Measurements from ENCODE around the gene CUBN. TPM values are rescaled to one million over a fixed set of nuclear protein-coding genes. Genes with fewer than 3 reads are reported as not detected.

CUBN gene
- total and polyA plus RNA-seq, 3 experiments from 2014 or later, result 0.73 to 0.92 (median 0.83) TPM

DNA sequence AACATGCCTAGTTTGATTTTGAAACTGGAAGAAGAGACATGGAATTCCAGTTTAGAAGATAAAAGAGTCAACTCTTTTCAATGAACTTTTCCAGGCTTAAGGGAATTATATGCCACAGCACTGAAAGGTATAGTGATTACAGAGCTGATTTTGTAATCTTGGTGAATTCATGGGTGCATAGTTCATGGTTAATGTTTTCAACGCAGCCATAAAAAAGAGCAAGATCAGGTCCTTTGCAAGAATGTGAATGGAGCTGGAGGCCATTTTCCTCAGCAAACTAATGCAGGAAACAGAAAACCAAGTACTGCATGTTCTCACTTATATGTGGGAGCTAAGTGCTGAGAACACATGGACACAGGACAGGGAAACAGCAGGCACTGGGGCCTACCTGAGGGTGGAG lies 94.2 kb downstream of the CUBN start:
- Histone ChIP-seq H3K27me3 (ENCODE audit: insufficient read depth, low read length, poor library complexity, severe bottlenecking) (no peaks in the 10 kb centered on the region), H3K4me3 (ENCODE audit: low read length) (no peak overlapping the region), H3K27ac (ENCODE audit: low read depth, low read length) (no peak overlapping the region), H3K36me3 (ENCODE audit: insufficient read depth, low read length) (no peaks in the 10 kb centered on the region), H3K4me1 (ENCODE audit: insufficient read depth, low read length) (peaks cover 24% of the 10 kb centered on the region), H3K9me3 (ENCODE audit: low read length) (no peaks in the 10 kb centered on the region)
- peak overlapping the region in 4 of 8 donors; percentile 1 to 35 (median 7) for H3K27ac Mint-ChIP-seq
- no peaks in the 10 kb centered on the region for H3K27me3 Mint-ChIP-seq
- CTCF ChIA-PET, result interaction anchor here (0.8 kb wide), 1 partner anchor 11 kb away, joined by 3 read pairs; no protein-coding TSS in a partner anchor
- peaks cover 39 to 53% (median 41%) of the 10 kb centered on the region in 3 donors for H3K4me1 Mint-ChIP-seq
- H3K9me3 Mint-ChIP-seq, result no peaks in the 10 kb centered on the region
- H3K36me3 Mint-ChIP-seq, result peaks cover 0 to 9% (median 4%) of the 10 kb centered on the region in 3 donors
- POLR2A ChIA-PET, result no interaction called here
- DNase-seq, result no peak
- no peak overlapping the region for H3K4me3 Mint-ChIP-seq

DNA sequence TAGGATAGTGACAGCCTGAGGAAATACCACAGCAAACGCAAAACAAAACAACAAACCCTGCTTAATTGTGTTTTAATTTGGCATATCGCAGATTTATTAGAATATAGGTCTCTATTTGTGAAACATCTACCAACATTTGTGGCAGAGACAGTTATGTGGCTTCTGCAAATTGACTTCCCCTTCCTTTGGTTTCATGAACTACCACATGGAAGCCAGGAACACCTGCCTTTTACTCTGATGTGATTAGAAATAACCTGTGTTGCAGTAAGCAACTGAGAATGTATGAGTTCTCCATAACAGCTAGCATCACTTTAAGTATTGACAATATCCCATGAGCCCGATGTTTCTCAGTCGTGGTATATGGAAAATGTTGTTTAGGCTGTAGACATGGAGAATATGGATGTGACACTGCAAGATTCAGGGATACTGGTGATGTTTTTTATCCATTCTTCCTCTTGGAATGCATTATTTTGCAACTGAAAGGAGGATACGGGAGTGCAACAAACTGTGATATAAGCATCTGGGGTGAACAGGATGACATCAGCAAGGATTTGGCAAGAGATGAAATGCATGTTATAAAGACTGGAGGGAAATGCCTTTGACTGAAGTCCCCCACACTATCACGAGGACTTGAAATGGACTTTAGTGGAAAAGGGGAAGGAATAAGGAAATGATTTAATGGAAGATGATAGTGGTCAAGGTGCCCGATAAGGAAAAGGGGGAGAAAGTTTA lies 95.9 kb downstream of the CUBN start:
- Mint-ChIP-seq H3K4me3 (peak overlapping the region in 1 of 7 donors; percentile 42), H3K27ac (peak overlapping the region in 7 of 8 donors; percentile 28 to 86 (median 75)), H3K36me3 (peaks cover 0 to 6% (median 0%) of the 10 kb centered on the region in 3 donors), H3K9me3 (no peaks in the 10 kb centered on the region), H3K27me3 (no peaks in the 10 kb centered on the region), H3K4me1 (peaks cover 56 to 71% (median 59%) of the 10 kb centered on the region in 3 donors)
- no peak for DNase-seq
- ChIA-PET CTCF (no interaction called here), POLR2A (no interaction called here)
- Histone ChIP-seq H3K36me3 (ENCODE audit: insufficient read depth, low read length) (no peaks in the 10 kb centered on the region), H3K27ac (ENCODE audit: low read depth, low read length) (no peak overlapping the region), H3K27me3 (ENCODE audit: insufficient read depth, low read length, poor library complexity, severe bottlenecking) (no peaks in the 10 kb centered on the region), H3K4me3 (ENCODE audit: low read length) (no peak overlapping the region), H3K4me1 (ENCODE audit: insufficient read depth, low read length) (peaks cover 39% of the 10 kb centered on the region), H3K9me3 (ENCODE audit: low read length) (no peaks in the 10 kb centered on the region)

DNA sequence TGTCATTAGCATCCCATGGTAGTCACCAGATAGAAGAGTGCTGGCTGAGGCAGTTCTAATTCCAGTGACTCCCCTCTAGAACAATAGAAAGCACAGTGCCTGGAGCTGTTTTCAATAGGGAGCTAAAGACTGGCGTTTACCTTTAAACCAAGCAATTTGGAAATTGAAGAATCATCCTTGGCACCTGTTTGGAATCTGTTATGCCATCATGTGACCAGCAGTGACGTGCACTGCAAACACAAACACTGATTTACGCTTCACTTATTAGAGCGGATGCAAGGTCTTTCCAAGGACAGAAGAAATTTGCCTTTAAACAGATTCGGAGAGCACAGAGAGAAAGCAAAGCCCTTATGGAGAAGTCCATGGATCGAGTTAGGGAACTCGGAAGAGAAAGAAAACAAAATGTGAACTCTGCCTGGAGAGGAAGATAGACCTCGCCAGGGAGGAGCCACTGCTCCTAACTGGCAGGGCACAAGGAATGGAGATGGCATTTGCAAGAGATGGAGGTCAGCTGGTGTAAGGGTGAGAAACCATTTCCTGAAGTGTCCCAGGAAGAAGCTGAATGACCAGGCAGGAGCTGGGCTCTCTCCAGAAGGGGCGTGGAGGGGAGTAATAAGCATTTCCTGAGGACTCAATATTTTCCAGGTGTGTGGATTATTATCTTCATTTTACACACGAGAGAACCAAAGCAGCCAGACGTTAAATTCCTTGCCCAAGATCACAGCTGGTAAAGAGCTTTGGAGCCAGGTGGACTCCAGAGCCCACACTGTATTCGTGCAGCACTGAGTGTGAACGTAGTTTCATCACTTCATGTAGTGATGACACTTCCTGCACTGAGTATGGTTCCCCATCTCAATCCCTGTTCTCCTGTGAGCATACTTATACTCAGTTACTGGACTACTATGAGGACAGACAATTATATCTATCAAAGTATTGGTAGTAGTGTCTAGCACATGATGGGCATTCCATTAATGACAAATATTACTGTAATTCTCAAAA lies 97.7 kb downstream of the CUBN start:
- peak overlapping the region in 6 of 8 donors; percentile 1 to 65 (median 34) for H3K27ac Mint-ChIP-seq
- H3K36me3 Mint-ChIP-seq, result peaks cover 0 to 2% (median 0%) of the 10 kb centered on the region in 3 donors
- POLR2A ChIA-PET, result no interaction called here

DNA sequence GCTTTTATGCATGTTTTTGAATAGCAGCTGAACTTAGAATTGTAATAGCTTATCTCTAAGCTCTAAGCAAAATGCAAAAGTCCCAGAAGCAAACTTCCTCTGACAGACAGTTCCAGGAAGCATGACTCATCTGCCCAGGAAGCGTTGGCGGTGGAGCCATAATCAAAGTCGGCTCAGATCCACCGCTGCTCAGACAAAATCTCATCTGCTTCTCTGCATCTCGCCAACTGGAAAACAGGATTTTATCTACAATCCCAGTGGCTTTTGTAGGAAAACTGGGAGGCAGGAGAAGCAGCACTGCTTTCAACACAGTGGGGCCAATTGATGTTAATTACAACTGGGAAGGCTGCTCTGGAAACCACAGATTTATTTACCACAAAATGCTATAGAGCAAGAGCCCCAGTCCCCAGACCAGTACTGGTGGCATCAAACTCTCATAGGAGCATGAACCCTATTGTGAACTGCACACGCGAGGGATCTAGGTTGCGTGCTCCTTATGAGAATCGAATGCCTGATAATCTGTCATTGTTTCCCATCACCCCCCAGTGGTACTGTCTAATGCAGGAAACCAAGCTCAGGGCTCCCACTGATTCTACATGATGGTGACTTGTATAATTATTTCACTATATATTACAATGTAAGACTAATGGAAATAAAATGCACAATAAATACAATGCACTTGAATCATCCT lies 99.9 kb downstream of the CUBN start:
- ChIA-PET CTCF (no interaction called here), POLR2A (interaction anchor here (1.5 kb wide), 1 partner anchor 199 kb away, joined by 7 read pairs; no protein-coding TSS in a partner anchor)
- Histone ChIP-seq H3K27ac (ENCODE audit: low read depth, low read length) (peak overlapping the region; percentile 75), H3K36me3 (ENCODE audit: insufficient read depth, low read length) (no peaks in the 10 kb centered on the region), H3K27me3 (ENCODE audit: insufficient read depth, low read length, poor library complexity, severe bottlenecking) (no peaks in the 10 kb centered on the region), H3K4me3 (ENCODE audit: low read length) (peak overlapping the region; percentile 34), H3K4me1 (ENCODE audit: insufficient read depth, low read length) (peaks cover 74% of the 10 kb centered on the region), H3K9me3 (ENCODE audit: low read length) (no peaks in the 10 kb centered on the region)
- DNase-seq, result peak; percentile 54 to 82 (median 69)
- Mint-ChIP-seq H3K36me3 (peaks cover 0 to 2% (median 0%) of the 10 kb centered on the region in 3 donors), H3K9me3 (no peaks in the 10 kb centered on the region), H3K4me1 (peaks cover 83 to 95% (median 94%) of the 10 kb centered on the region in 3 donors), H3K4me3 (peak overlapping the region; percentile 74 to 92 (median 84)), H3K27ac (peak overlapping the region; percentile 94 to 99 (median 98)), H3K27me3 (no peaks in the 10 kb centered on the region)

More for the DNA sequence above, 97.7 kb downstream of the CUBN start:
- DNase-seq, result no peak
- Histone ChIP-seq H3K9me3 (ENCODE audit: low read length) (no peaks in the 10 kb centered on the region), H3K4me1 (ENCODE audit: insufficient read depth, low read length) (peaks cover 52% of the 10 kb centered on the region), H3K36me3 (ENCODE audit: insufficient read depth, low read length) (no peaks in the 10 kb centered on the region), H3K4me3 (ENCODE audit: low read length) (no peak overlapping the region), H3K27ac (ENCODE audit: low read depth, low read length) (no peak overlapping the region), H3K27me3 (ENCODE audit: insufficient read depth, low read length, poor library complexity, severe bottlenecking) (no peaks in the 10 kb centered on the region)
- CTCF ChIA-PET, result no interaction called here
- H3K4me3 Mint-ChIP-seq, result peak overlapping the region in 1 of 7 donors; percentile 39
- peaks cover 69 to 82% (median 76%) of the 10 kb centered on the region in 3 donors for H3K4me1 Mint-ChIP-seq
- no peaks in the 10 kb centered on the region for H3K9me3 Mint-ChIP-seq
- no peaks in the 10 kb centered on the region for H3K27me3 Mint-ChIP-seq

DNA sequence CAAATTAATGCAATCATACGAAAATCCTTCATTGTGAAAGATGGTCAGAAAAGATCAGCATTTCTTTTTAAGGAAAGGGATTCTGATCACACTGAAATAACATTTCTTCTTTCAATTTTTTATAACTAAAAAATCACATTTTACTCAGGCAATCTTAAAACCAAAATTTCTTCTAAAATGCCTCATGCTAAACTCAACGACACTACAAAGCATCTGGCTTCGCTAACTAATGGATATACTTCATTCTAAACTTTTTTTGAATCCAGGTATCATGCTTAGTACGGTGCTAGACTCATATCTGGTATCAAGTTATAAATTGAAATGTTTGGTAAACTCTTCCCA lies 100.4 kb downstream of the CUBN start:
- Histone ChIP-seq H3K9me3 (ENCODE audit: low read length) (no peaks in the 10 kb centered on the region), H3K36me3 (ENCODE audit: insufficient read depth, low read length) (no peaks in the 10 kb centered on the region), H3K4me3 (ENCODE audit: low read length) (peak overlapping the region; percentile 34), H3K4me1 (ENCODE audit: insufficient read depth, low read length) (peaks cover 79% of the 10 kb centered on the region), H3K27me3 (ENCODE audit: insufficient read depth, low read length, poor library complexity, severe bottlenecking) (no peaks in the 10 kb centered on the region), H3K27ac (ENCODE audit: low read depth, low read length) (peak overlapping the region; percentile 75)
- Mint-ChIP-seq H3K4me3 (peak overlapping the region; percentile 74 to 92 (median 84)), H3K4me1 (peaks cover 84 to 95% (median 95%) of the 10 kb centered on the region in 3 donors), H3K27ac (peak overlapping the region; percentile 94 to 99 (median 98)), H3K27me3 (no peaks in the 10 kb centered on the region), H3K36me3 (peaks cover 0 to 2% (median 0%) of the 10 kb centered on the region in 3 donors), H3K9me3 (no peaks in the 10 kb centered on the region)
- ChIA-PET CTCF (no interaction called here), POLR2A (interaction anchor here (1.5 kb wide), 1 partner anchor 200 kb away, joined by 7 read pairs; no protein-coding TSS in a partner anchor)
- no peak for DNase-seq

DNA sequence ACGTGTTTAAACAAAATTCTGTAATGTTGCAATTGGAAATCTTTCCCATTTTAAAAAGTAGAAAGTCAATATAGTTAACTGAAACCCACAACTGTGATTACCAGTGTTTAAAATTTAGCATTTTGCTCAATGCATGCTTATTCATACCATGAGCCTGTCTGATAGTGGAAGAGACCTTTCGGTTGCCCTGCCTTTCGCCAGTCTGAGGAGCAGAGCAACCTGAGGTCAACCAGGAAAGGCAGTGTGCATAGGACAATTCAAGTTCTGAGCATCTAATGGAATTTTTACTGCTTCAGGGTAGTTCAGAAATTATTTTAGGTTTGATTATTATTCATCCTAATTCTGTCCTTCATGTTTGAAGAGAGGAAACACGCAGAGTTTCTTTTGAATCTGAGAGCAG lies 100.8 kb downstream of the CUBN start:
- ChIA-PET POLR2A (interaction anchor here (1.5 kb wide), 1 partner anchor 200 kb away, joined by 7 read pairs; no protein-coding TSS in a partner anchor), CTCF (no interaction called here)
- no peaks in the 10 kb centered on the region for H3K36me3 ChIP-seq (ENCODE audit: insufficient read depth, low read length)
- no peaks in the 10 kb centered on the region for H3K9me3 ChIP-seq (ENCODE audit: low read length)
- peaks cover 84 to 95% (median 95%) of the 10 kb centered on the region in 3 donors for H3K4me1 Mint-ChIP-seq
- no peaks in the 10 kb centered on the region for H3K27me3 Mint-ChIP-seq
- no peaks in the 10 kb centered on the region for H3K27me3 ChIP-seq (ENCODE audit: insufficient read depth, low read length, poor library complexity, severe bottlenecking)
- H3K27ac ChIP-seq (ENCODE audit: low read depth, low read length), result peak overlapping the region; percentile 75
- H3K4me3 ChIP-seq (ENCODE audit: low read length), result peak overlapping the region; percentile 34
- DNase-seq, result no peak
- H3K4me3 Mint-ChIP-seq, result peak overlapping the region in 6 of 7 donors; percentile 78 to 92 (median 85)
- peaks cover 80% of the 10 kb centered on the region for H3K4me1 ChIP-seq (ENCODE audit: insufficient read depth, low read length)
- no peaks in the 10 kb centered on the region for H3K36me3 Mint-ChIP-seq
- H3K27ac Mint-ChIP-seq, result peak overlapping the region; percentile 94 to 99 (median 98)
- H3K9me3 Mint-ChIP-seq, result no peaks in the 10 kb centered on the region

DNA sequence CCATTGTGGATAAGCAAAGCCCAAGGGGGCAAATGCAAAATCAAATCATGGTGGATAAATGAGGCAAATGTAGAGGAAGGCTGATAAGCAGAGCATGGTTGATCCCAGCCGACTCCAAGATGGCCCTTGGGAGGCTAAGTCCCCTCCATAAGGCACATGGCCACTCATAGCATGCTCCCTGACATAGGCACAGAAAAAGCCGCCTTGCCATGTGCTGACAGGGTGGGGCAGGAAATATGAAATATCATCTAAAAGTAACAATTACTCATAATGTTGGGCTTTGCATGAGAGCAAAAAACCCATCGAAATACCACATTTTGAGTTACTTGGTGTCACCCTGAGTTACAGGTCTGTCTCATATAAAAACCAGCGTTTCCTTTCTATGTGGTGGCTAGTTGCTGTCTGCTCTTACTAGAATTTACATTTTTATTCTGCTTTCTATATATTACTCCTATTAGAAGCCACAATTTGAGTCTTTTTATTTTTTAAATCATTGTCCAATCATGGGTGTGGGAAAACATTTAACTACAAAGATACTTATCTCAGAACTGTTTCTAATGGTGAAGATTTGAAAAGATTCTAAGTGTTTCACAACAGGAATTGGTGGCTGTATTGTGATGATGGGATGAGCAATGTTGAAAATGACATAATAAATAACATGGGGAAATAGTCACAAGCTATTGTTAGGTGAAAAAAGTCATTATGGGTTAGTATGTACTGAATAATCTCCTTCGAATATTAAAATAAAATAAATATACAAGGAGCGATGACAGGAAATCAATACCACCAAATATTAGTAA lies 102.7 kb downstream of the CUBN start:
- no peaks in the 10 kb centered on the region for H3K9me3 Mint-ChIP-seq
- peak; percentile 42 to 86 (median 71) for DNase-seq
- H3K9me3 ChIP-seq (ENCODE audit: low read length), result no peaks in the 10 kb centered on the region
- peak overlapping the region; percentile 9 to 81 (median 57) for H3K4me3 Mint-ChIP-seq
- POLR2A ChIA-PET, result interaction anchor here (0.7 to 1.4 kb wide), 4 partner anchors 174 to 590 kb away, joined by 3 to 4 read pairs (median 3); partner anchors contain the start of gene HACD1
- H3K27ac Mint-ChIP-seq, result peak overlapping the region; percentile 84 to 100 (median 98)
- H3K36me3 Mint-ChIP-seq, result no peaks in the 10 kb centered on the region
- no peaks in the 10 kb centered on the region for H3K27me3 ChIP-seq (ENCODE audit: insufficient read depth, low read length, poor library complexity, severe bottlenecking)
- peak overlapping the region; percentile 77 for H3K27ac ChIP-seq (ENCODE audit: low read depth, low read length)
- no peaks in the 10 kb centered on the region for H3K36me3 ChIP-seq (ENCODE audit: insufficient read depth, low read length)
- H3K4me3 ChIP-seq (ENCODE audit: low read length), result peak overlapping the region; percentile 12
- H3K4me1 Mint-ChIP-seq, result peaks cover 79 to 95% (median 95%) of the 10 kb centered on the region in 3 donors
- H3K4me1 ChIP-seq (ENCODE audit: insufficient read depth, low read length), result peaks cover 76% of the 10 kb centered on the region
- CTCF ChIA-PET, result no interaction called here
- H3K27me3 Mint-ChIP-seq, result no peaks in the 10 kb centered on the region
